Fibroblast of the aortic adventitia (primary cell): ENCODE results near the gene PDZD2. TPM values are rescaled to one million over a fixed set of nuclear protein-coding genes. Genes with fewer than 3 reads are reported as not detected.

Experiments
- DNase-seq: peaks from one replicate; pipeline ENCODE4 v3.0.0-alpha.2; 2010; ENCODE audit warnings: low read depth
- H3K4me3 ChIP-seq: 2 replicates; pipeline ENCODE4 v1.5.1; 2011; ENCODE audit warnings: low read depth, mild to moderate bottlenecking, control low read depth, low read length, moderate library complexity
- total RNA-seq: library from RNA; depleted of rRNA; stranded (reverse); fragments of >200 nt; gene quantifications from 2 replicates; pipeline ENCODE4 v1.2.3, GENCODE V29; 2012; ENCODE audit warnings: low replicate concordance
- TF ChIP-seq, protein P1 (sequence below): IDR thresholded peaks from 2 replicates; pipeline ENCODE4 v1.5.1; 2011; ENCODE audit warnings: mild to moderate bottlenecking, low read length, control low read depth, inconsistent platforms; ENCODE audit not compliant: insufficient read depth

PDZD2 gene
- total RNA-seq, 1 donor: under 0.01 TPM

DNA sequence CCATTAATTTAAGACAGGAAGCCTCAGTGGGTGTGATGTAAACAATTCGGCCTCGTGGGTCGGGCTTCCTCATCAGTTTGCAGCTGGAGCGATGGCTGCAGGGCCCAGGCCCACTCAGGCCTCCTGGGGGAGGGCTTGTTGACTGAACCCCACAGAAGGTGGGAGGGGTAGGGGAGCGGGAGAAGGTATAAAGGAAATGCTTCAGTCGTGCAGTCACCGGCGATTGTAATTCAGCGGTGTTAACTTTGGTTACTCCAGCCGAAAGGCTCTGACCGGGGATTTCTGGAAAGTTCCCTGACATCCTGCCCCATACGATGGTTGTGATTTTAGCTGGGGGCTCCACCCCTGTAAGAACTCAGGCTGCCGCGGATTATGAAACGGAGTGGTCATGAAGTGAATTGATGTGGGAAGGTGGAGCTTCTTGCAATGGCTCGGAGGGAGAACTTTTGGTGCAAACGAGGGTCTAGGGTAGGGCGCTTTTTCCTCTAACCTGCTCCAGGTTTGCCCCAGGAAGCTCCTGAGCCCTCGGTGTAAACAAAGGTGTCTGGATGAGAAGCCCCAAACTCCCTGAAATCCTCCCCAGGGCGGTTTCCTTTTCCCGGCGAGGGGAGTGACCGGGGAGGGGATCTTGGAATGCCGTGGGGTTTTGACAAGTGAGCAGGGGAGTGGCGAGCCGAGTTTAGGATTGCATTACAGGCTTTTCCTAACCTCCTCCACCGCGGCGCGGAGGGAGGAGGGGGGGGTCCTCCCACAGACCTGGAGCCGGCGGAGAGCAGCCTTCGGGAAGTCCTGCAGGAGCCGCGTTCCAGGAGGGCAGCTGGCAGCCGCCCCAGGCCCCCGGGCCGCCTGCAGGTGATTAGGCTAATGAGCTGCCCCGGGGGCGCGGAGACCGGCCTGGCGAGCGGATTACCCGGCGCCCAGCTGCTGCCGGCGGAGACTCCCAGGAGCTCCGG lies 215.5 kb downstream of the PDZD2 start:
- TF ChIP-seq, protein P1, sequence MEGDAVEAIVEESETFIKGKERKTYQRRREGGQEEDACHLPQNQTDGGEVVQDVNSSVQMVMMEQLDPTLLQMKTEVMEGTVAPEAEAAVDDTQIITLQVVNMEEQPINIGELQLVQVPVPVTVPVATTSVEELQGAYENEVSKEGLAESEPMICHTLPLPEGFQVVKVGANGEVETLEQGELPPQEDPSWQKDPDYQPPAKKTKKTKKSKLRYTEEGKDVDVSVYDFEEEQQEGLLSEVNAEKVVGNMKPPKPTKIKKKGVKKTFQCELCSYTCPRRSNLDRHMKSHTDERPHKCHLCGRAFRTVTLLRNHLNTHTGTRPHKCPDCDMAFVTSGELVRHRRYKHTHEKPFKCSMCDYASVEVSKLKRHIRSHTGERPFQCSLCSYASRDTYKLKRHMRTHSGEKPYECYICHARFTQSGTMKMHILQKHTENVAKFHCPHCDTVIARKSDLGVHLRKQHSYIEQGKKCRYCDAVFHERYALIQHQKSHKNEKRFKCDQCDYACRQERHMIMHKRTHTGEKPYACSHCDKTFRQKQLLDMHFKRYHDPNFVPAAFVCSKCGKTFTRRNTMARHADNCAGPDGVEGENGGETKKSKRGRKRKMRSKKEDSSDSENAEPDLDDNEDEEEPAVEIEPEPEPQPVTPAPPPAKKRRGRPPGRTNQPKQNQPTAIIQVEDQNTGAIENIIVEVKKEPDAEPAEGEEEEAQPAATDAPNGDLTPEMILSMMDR: no peak
- peak; percentile 7 for DNase-seq
- peak overlapping the region; percentile 44 for H3K4me3 ChIP-seq

DNA sequence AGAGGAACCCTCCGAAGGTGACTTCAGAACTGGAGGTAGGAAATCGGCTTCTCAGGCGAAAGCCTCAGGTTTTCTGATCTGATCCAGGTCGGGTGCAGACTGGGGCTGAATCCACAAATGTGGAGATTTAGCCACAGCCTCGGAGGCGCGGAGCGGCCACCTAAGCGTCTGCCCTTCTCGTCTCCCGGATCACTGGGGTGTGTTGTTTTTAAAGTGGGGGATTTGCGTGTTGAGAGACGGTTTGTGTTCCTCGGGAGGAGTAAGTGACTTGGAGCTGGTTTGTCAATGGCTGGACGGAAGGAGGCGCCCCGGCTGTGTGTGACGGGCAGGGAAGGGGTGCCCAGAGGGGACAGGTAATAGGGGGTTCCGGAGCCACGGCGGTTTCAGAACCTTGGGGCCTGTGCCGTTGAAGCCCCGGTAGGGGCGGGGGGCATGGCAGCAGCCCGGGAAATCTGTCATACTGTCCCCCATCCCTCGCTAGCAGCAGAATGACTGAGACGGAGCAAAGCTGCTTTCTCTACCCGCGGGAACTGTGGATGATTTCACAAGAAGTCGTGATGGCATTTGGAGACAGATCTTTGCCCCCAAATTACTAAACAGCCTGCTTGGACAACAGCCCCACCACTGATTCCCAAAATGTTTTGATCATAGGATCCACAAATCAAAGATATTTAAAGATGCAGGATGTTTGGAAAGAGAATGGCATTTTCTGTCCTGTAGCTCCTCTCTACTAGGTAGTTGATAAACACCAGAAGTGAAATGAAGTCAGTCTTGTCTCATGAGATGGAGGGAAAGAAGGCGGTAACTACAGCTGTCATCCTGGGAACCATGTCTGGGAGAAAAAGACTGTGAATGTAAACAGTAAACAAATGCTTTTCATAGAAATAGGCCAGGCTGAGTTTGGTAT lies 216.5 kb downstream of the PDZD2 start:
- no peak for DNase-seq
- peak overlapping the region; percentile 44 for H3K4me3 ChIP-seq
- TF ChIP-seq, protein P1: no peak

DNA sequence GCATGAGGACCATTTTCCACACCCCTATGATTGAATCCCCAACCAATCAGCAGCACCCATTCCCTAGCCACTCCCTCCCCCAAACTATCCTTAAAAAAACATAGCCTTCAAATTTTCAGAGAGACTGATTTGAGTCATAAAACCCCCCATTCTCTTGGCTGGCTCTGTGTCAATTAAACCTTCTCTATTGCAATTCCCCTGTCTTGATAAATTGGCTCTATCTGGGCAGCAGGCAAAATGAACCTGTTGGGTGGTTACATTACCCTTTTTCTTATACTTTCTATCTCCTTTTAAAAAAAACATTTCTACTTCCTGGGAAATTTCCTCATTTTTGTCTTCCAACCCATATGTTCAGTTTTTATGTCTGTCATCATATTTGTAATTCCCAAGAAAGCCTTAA lies 220.2 kb downstream of the PDZD2 start:
- H3K4me3 ChIP-seq: no peak overlapping the region
- TF ChIP-seq, protein P1: no peak
- no peak for DNase-seq

DNA sequence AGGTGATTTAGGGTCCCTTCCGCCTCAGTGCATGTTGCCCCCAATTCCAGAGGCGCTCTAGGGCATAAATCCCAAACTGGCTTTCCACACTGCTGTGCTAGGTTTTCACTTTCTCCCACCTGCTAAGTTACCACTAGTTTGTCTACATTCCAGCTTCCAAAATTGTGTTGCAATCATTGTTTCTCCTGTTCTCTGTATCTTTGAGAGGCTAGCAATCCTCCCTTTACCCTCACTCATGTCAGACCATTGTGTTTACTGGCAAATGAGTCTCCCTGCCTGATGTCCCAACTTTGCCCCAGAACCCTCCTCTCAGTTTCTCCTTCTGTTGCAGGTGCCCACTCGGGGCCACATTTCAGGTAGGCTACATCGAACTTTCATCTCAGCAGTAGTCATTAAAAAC lies 221.3 kb downstream of the PDZD2 start:
- no peak overlapping the region for H3K4me3 ChIP-seq
- no peak for DNase-seq
- TF ChIP-seq, protein P1: no peak

DNA sequence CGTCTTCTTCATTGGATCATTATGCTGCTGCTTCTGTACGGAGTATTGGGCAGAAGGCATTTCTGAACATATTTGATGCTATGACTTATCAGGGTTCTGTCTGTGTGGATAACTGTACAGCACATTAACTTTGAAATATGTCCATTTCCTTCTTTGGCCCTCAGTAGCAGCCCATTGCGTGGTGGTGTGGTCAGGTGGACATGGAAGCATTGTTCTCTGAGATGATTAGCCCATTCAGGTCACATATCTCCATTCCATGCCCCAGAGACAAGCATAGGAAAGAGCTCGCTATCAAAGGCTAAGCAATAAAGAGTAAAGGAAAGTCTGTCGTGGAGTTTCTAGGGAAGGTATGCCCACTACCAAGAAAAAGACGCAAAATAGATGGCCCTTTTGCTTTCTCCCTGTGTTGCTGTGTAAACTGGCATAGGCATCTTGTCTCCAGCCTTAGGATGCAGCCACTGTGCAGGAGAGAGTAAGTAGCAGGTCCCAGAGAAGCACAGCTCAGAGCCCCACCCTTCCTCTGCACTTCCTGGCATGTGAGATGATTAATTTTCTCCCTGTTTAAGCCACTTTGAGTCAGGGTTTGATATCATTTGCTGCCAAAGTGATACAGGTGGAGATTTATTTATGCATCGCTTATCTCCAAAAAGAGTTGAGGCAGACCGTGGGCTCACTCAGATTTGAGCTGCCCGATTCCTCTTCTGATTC lies 221.9 kb downstream of the PDZD2 start:
- no peak for DNase-seq
- H3K4me3 ChIP-seq: no peak overlapping the region
- TF ChIP-seq, protein P1: no peak

DNA sequence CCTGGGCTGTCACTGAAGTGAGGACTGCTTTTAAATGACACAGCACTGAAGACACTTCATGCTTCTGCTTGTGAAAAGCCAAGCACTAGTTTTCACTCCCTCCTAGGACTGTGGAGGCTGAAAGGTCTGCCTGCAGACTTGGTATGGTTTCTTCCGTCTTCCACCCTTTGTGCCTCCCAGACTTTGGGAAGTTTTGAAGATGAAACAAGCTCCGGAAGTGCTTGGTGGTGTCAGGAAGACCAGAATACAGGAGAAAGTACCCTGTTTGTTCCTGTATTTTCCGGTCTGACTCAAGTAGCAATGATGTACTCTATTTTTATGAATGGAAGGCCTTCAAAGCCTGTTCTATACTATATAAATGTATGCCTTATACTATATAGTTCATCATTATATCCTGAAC lies 222.7 kb downstream of the PDZD2 start:
- H3K4me3 ChIP-seq: no peak overlapping the region
- DNase-seq: no peak
- TF ChIP-seq, protein P1: no peak
